ENCODE results near the gene CHPF.

CHPF gene

GRCh38 chr2:219543596-219544358 lies at the start of gene CHPF, which contains the start of gene TMEM198:
CHPF (minus strand) TSS chr2:219543809; CDS start chr2:219543538, 271 bp downstream.
TMEM198 (plus strand) TSS chr2:219544028; CDS start chr2:219544728, 700 bp downstream.
- peak; percentile 97 for DNase-seq (ENCODE audit: low read depth)

GRCh38 chr2:219593154-219593553 lies 49.5 kb upstream of the CHPF start:
- no peak for DNase-seq (ENCODE audit: low read depth)

- DNase-seq (ENCODE audit: low read depth): no peak
These were observed 49.1 kb upstream of the CHPF start for GRCh38 chr2:219592736-219593135.

GRCh38 chr2:219591091-219591490 lies 47.5 kb upstream of the CHPF start:
- DNase-seq (ENCODE audit: low read depth): no peak

- no peak for DNase-seq (ENCODE audit: low read depth)
These were observed 37.7 kb upstream of the CHPF start for GRCh38 chr2:219581346-219581745.

- no peak for DNase-seq (ENCODE audit: low read depth)
These were observed 35.4 kb upstream of the CHPF start for GRCh38 chr2:219578811-219579613.

- no peak for DNase-seq (ENCODE audit: low read depth)
These were observed 33.1 kb upstream of the CHPF start for GRCh38 chr2:219576505-219577388.

- DNase-seq (ENCODE audit: low read depth): no peak
These were observed 32.2 kb upstream of the CHPF start for GRCh38 chr2:219575566-219576504.

GRCh38 chr2:219574484-219575311 lies 31.1 kb upstream of the CHPF start:
- no peak for DNase-seq (ENCODE audit: low read depth)

GRCh38 chr2:219573166-219573565 lies 29.6 kb upstream of the CHPF start:
- no peak for DNase-seq (ENCODE audit: low read depth)

- no peak for DNase-seq (ENCODE audit: low read depth)
These were observed 28.8 kb upstream of the CHPF start, which contains the start of gene INHA for GRCh38 chr2:219572237-219573001. INHA (plus strand) TSS chr2:219572310; CDS start chr2:219572375, 65 bp downstream.

GRCh38 chr2:219571311-219572236 lies 28.0 kb upstream of the CHPF start, which contains the start of gene OBSL1:
OBSL1 (minus strand) TSS chr2:219571539; CDS start chr2:219571232, 307 bp downstream.
- peak; percentile 69 for DNase-seq (ENCODE audit: low read depth)

GRCh38 chr2:219570924-219571310 lies 27.3 kb upstream of the CHPF start:
- peak; percentile 40 for DNase-seq (ENCODE audit: low read depth)

- peak; percentile 53 for DNase-seq (ENCODE audit: low read depth)
These were observed 26.8 kb upstream of the CHPF start for GRCh38 chr2:219570194-219570923.

- no peak for DNase-seq (ENCODE audit: low read depth)
These were observed 26.0 kb upstream of the CHPF start for GRCh38 chr2:219569635-219570034.

- no peak for DNase-seq (ENCODE audit: low read depth)
These were observed 25.4 kb upstream of the CHPF start for GRCh38 chr2:219569041-219569440.

- DNase-seq (ENCODE audit: low read depth): no peak
These were observed 24.3 kb upstream of the CHPF start for GRCh38 chr2:219567791-219568361.
